ENCODE results near the gene MYO1D.

DNA sequence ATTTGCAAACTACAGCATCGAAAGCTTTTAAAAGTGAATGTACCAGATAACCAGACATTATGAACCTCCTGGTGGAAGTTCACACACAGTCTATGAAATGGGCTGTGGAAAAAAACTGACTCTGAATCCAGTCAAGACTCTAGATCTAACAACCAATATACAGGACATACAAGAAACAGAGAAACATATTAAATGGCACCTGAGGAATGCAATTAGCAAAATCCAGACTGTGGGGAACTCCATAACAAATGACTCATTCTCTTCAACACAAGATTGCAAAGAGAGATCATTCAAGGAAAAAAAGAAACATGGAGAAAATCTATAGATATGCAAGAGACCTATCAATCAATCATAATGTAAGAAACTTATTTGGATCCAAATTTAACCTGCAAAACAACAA lies 119.0 kb downstream of the MYO1D start:
- TF ChIP-seq, protein P1, sequence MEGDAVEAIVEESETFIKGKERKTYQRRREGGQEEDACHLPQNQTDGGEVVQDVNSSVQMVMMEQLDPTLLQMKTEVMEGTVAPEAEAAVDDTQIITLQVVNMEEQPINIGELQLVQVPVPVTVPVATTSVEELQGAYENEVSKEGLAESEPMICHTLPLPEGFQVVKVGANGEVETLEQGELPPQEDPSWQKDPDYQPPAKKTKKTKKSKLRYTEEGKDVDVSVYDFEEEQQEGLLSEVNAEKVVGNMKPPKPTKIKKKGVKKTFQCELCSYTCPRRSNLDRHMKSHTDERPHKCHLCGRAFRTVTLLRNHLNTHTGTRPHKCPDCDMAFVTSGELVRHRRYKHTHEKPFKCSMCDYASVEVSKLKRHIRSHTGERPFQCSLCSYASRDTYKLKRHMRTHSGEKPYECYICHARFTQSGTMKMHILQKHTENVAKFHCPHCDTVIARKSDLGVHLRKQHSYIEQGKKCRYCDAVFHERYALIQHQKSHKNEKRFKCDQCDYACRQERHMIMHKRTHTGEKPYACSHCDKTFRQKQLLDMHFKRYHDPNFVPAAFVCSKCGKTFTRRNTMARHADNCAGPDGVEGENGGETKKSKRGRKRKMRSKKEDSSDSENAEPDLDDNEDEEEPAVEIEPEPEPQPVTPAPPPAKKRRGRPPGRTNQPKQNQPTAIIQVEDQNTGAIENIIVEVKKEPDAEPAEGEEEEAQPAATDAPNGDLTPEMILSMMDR (IDR thresholded peaks at IDR 0.05): no peak
- TF ChIP-seq POLR2AphosphoS5 (IDR thresholded peaks at IDR 0.05): no peak
